Omental fat pad (tissue), 4 donors: ENCODE results near the gene SH3PXD2A. TPM values are rescaled to one million over a fixed set of nuclear protein-coding genes. Genes with fewer than 3 reads are reported as not detected.

ENCODE experiments used
- ATAC-seq: fragments of 150-250 bp; one replicate; pipeline ENCODE4 v1.9.1; 2016; ENCODE audit warnings: mild to moderate bottlenecking, moderate library complexity; ENCODE audit not compliant: low FRiP score
- DNase-seq: peaks from one replicate; pipeline ENCODE4 v3.0.0-alpha.2; 2019; ENCODE audit warnings: low spot score
- CTCF ChIP-seq, 3 donors: fragments of 450-650 bp; IDR thresholded peaks; one replicate each; pipeline ENCODE4 v1.5.1; 2016 to 2017; ENCODE audit warnings: antibody characterized with exemption in 3 of 3, mild to moderate bottlenecking in 3 of 3, moderate library complexity in 2 of 3
- total RNA-seq, 4 donors: library from RNA; depleted of rRNA; stranded (reverse); fragments of >200 nt; gene quantifications; one replicate each; pipeline ENCODE4 v1.1.0, GENCODE V29; 2016

SH3PXD2A gene
- total RNA-seq, 4 donors from 2014 or later, result 21.0 to 36.3 (median 22.5) TPM

- DNase-seq (no peak), ATAC-seq (no peak)
- no peak for TF ChIP-seq CTCF (IDR thresholded peaks at IDR 0.05)
Observed at GRCh38 chr10:103759100-103759781, 96.1 kb downstream of the SH3PXD2A start.

- no peak for DNase-seq
- no peak for TF ChIP-seq CTCF (IDR thresholded peaks at IDR 0.05)
- ATAC-seq, result no peak
Observed at GRCh38 chr10:103758294-103758681, 97.1 kb downstream of the SH3PXD2A start.

GRCh38 chr10:103757531-103758293 lies 97.7 kb downstream of the SH3PXD2A start:
- no peak for DNase-seq
- TF ChIP-seq CTCF (IDR thresholded peaks at IDR 0.05), result no peak

GRCh38 chr10:103756277-103756869 lies 99.0 kb downstream of the SH3PXD2A start:
- TF ChIP-seq CTCF (IDR thresholded peaks at IDR 0.05), result no peak
- no peak for DNase-seq
- ATAC-seq, result no peak

More at GRCh38 chr10:103757531-103758293, 97.7 kb downstream of the SH3PXD2A start:
- ATAC-seq, result no peak

- DNase-seq (no peak), ATAC-seq (no peak)
- TF ChIP-seq CTCF (IDR thresholded peaks at IDR 0.05), result no peak
Observed at GRCh38 chr10:103752680-103753248, 102.6 kb downstream of the SH3PXD2A start.

GRCh38 chr10:103751667-103752290 lies 103.6 kb downstream of the SH3PXD2A start:
- DNase-seq (no peak), ATAC-seq (no peak)
- TF ChIP-seq CTCF (IDR thresholded peaks at IDR 0.05), result no peak
